ENCODE data around the gene CNIH4.

DNA sequence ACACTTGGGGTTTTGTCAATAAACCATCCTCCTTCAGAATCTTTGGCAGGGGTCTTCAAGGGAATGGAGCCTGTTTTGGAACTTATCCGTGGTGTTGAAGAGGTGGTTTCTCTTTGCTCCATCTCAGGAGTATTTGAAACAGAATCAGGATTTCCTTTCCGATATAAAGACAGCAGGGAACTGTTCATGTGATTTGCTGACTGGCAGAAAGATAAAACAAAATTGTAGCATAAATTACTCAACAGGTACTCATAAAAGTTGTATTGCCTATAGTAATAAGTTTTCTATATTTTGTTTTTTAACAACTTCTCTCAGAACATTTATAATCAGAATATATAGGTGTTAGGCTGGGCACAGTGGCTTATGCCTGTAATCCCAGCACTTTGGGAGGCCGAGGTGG is 48.6 kb upstream of the CNIH4 start:
- TF ChIP-seq, protein P1, sequence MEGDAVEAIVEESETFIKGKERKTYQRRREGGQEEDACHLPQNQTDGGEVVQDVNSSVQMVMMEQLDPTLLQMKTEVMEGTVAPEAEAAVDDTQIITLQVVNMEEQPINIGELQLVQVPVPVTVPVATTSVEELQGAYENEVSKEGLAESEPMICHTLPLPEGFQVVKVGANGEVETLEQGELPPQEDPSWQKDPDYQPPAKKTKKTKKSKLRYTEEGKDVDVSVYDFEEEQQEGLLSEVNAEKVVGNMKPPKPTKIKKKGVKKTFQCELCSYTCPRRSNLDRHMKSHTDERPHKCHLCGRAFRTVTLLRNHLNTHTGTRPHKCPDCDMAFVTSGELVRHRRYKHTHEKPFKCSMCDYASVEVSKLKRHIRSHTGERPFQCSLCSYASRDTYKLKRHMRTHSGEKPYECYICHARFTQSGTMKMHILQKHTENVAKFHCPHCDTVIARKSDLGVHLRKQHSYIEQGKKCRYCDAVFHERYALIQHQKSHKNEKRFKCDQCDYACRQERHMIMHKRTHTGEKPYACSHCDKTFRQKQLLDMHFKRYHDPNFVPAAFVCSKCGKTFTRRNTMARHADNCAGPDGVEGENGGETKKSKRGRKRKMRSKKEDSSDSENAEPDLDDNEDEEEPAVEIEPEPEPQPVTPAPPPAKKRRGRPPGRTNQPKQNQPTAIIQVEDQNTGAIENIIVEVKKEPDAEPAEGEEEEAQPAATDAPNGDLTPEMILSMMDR (IDR thresholded peaks at IDR 0.05; ENCODE audit: low read length) = no peak
- no peak for TF ChIP-seq EZH2 (optimal IDR thresholded peaks at IDR 0.05; ENCODE audit: low read depth, low read length)

Data from MM.1S (cell line).